H1 (cell line): ENCODE data around the gene DKC1. TPM values are rescaled to one million over a fixed set of nuclear protein-coding genes. Genes with fewer than 3 reads are reported as not detected.
"Not testable (repeated sequence)": the region's sequence is repeated elsewhere in the genome, so short reads cannot be mapped to it uniquely, and the experiment has no call there.

Source experiments
- CTCF ChIA-PET: fragments of 300-600 bp; sonication (Branson Sonifier 250); formaldehyde crosslinking; loops from one replicate; lab custom pipeline; 2021; ENCODE audit not compliant: partially characterized antibody; lab: Charles Lee
- POLR2A ChIA-PET: fragments of 300-600 bp; sonication (Branson Sonifier 250); formaldehyde crosslinking; loops from one replicate; lab custom pipeline; 2021; ENCODE audit warnings: inconsistent platforms; ENCODE audit not compliant: partially characterized antibody; lab: Charles Lee
- DNase-seq, 2 experiments: peaks; one replicate each; pipeline versions ENCODE4 v3.0.0 to v3.0.0-alpha.2; 2010 to 2022; ENCODE audit warnings: low spot score in 2 of 2, low read depth in 1 of 2, mixed read lengths in 1 of 2
- FAIRE-seq: peaks from 2 replicates; lab custom pipeline; 2011; peaks lifted over from hg19 to GRCh38; lab: Jason Lieb, UNC
- H2AFZ ChIP-seq: 2 replicates; pipeline ENCODE4 v1.8.1; 2012; ENCODE audit warnings: low read length, inconsistent platforms
- H2AK5ac ChIP-seq: 2 replicates; pipeline ENCODE4 v1.6.1; 2013; ENCODE audit warnings: low read depth, low read length
- H2BK120ac ChIP-seq: replicated peaks from 2 replicates; pipeline ENCODE3; 2013; ENCODE audit warnings: low read depth, low read length, inconsistent platforms
- H2BK12ac ChIP-seq: 2 replicates; pipeline ENCODE4 v1.6.1; 2013; ENCODE audit warnings: low read depth, low read length
- H2BK15ac ChIP-seq: 2 replicates; pipeline ENCODE4 v1.6.1; 2013; ENCODE audit warnings: low read length
- H2BK20ac ChIP-seq: 2 replicates; pipeline ENCODE4 v1.6.1; 2013; ENCODE audit warnings: low read length
- H2BK5ac ChIP-seq: 2 replicates; pipeline ENCODE4 v1.6.1; 2013; ENCODE audit warnings: low read depth, low read length
- H3K14ac ChIP-seq: 2 replicates; pipeline ENCODE4 v1.6.1; 2013; ENCODE audit warnings: inconsistent platforms; ENCODE audit not compliant: insufficient read length
- H3K18ac ChIP-seq: 2 replicates; pipeline ENCODE4 v1.6.1; 2013; ENCODE audit warnings: low read length; ENCODE audit errors: extremely low read depth
- H3K23ac ChIP-seq: 2 replicates; pipeline ENCODE4 v1.6.1; 2013; ENCODE audit warnings: inconsistent platforms; ENCODE audit not compliant: insufficient read length
- H3K23me2 ChIP-seq: 2 replicates; pipeline ENCODE4 v1.6.1; 2013; ENCODE audit warnings: low read depth, low read length
- H3K27ac ChIP-seq: 2 replicates; pipeline ENCODE4 v1.6.1; 2011; ENCODE audit warnings: low read depth, low read length, inconsistent platforms
- H3K27me3 ChIP-seq, 4 experiments: replicated peaks in 1 of 4; 1 replicate in 1 of 4; 2 replicates in 3 of 4; pipeline versions ENCODE4 v1.6.1 to v1.8.1; 2011 to 2013; ENCODE audit warnings: low read length in 3 of 4, mild to moderate bottlenecking in 3 of 4, inconsistent platforms in 2 of 4, mixed read lengths in 2 of 4, moderate library complexity in 1 of 4; ENCODE audit not compliant: control insufficient read depth in 3 of 4, insufficient read depth in 3 of 4; ENCODE audit errors: extremely low read depth in 1 of 4
- H3K36me3 ChIP-seq, 4 experiments: 2 replicates each; pipeline versions ENCODE4 v1.6.1 to v1.8.1; 2011 to 2013; ENCODE audit warnings: mild to moderate bottlenecking in 4 of 4, low read length in 3 of 4, moderate library complexity in 2 of 4, control low read depth in 1 of 4, inconsistent platforms in 1 of 4; ENCODE audit not compliant: insufficient read depth in 4 of 4, control insufficient read depth in 2 of 4
- H3K4ac ChIP-seq: replicated peaks from 2 replicates; pipeline ENCODE3; 2013; ENCODE audit warnings: low read length, low read depth, mixed read lengths, inconsistent platforms; ENCODE audit not compliant: insufficient read length
- H3K4me1 ChIP-seq, 4 experiments: replicated peaks in 1 of 4; 1 replicate in 1 of 4; 2 replicates in 3 of 4; pipeline versions ENCODE4 v1.6.1 to v1.8.1; 2011 to 2013; ENCODE audit warnings: low read length in 3 of 4, inconsistent platforms in 2 of 4, mixed read lengths in 1 of 4; ENCODE audit not compliant: insufficient read depth in 4 of 4, control insufficient read depth in 3 of 4
- H3K4me2 ChIP-seq, 2 experiments: 2 replicates each; pipeline versions ENCODE4 v1.6.1 to v1.8.1; 2011 to 2013; ENCODE audit warnings: low read depth in 2 of 2, low read length in 2 of 2, control low read depth in 1 of 2, inconsistent platforms in 1 of 2, mild to moderate bottlenecking in 1 of 2; ENCODE audit not compliant: insufficient read depth in 1 of 2
- H3K4me3 ChIP-seq, 4 experiments: fragments of 200-600, 300-600 bp in 1 of 4; sonication (generic), shearing (Covaris generic), sonication (Bioruptor Twin) in 1 of 4; 2 replicates each; pipeline versions ENCODE4 v1.5.1 to v1.8.1; 2011 to 2016; ENCODE audit warnings: low read length in 4 of 4, low read depth in 3 of 4, control low read depth in 2 of 4, inconsistent platforms in 2 of 4, mild to moderate bottlenecking in 2 of 4, mixed read lengths in 1 of 4, moderate library complexity in 1 of 4; ENCODE audit not compliant: insufficient read depth in 2 of 4; ENCODE audit errors: extremely low read depth in 1 of 4
- H3K56ac ChIP-seq: replicated peaks from 2 replicates; pipeline ENCODE3; 2013; ENCODE audit warnings: low read depth, mild to moderate bottlenecking, mixed read lengths, low read length, inconsistent platforms; ENCODE audit not compliant: insufficient read length
- H3K79me1 ChIP-seq: 2 replicates; pipeline ENCODE4 v1.6.1; 2013; ENCODE audit warnings: low read depth, low read length, control low read depth
- H3K79me2 ChIP-seq, 2 experiments: 2 replicates each; pipeline versions ENCODE4 v1.6.1 to v1.8.1; 2012 to 2013; ENCODE audit warnings: low read length in 2 of 2, mild to moderate bottlenecking in 2 of 2, inconsistent platforms in 1 of 2; ENCODE audit not compliant: insufficient read depth in 2 of 2, control insufficient read depth in 1 of 2
- H3K9ac ChIP-seq, 4 experiments: replicated peaks in 1 of 4; 1 replicate in 1 of 4; 2 replicates in 3 of 4; pipeline versions ENCODE4 v1.6.1 to v1.8.1; 2011 to 2013; ENCODE audit warnings: low read depth in 3 of 4, low read length in 3 of 4, control low read depth in 2 of 4, mild to moderate bottlenecking in 2 of 4, moderate library complexity in 2 of 4, inconsistent platforms in 1 of 4; ENCODE audit errors: extremely low read depth in 1 of 4
- H3K9me3 ChIP-seq, 2 experiments: 2 replicates each; pipeline versions ENCODE4 v1.6.1 to v1.8.1; 2012 to 2013; ENCODE audit warnings: mild to moderate bottlenecking in 2 of 2, moderate library complexity in 2 of 2, control low read depth in 1 of 2, inconsistent platforms in 1 of 2, low read depth in 1 of 2, low read length in 1 of 2, mixed read lengths in 1 of 2; ENCODE audit not compliant: insufficient read depth in 2 of 2
- H4K20me1 ChIP-seq, 2 experiments: replicated peaks in 1 of 2; 2 replicates each; pipeline versions ENCODE3 to v1.8.1; 2011 to 2013; ENCODE audit warnings: inconsistent platforms in 2 of 2, low read length in 2 of 2, mild to moderate bottlenecking in 1 of 2; ENCODE audit not compliant: insufficient read depth in 2 of 2, control insufficient read depth in 1 of 2
- H4K5ac ChIP-seq: 2 replicates; pipeline ENCODE4 v1.6.1; 2013; ENCODE audit warnings: low read length, low read depth, mixed read lengths, inconsistent platforms; ENCODE audit not compliant: insufficient read length
- H4K8ac ChIP-seq: 2 replicates; pipeline ENCODE4 v1.8.0; 2013; ENCODE audit warnings: mild to moderate bottlenecking, moderate library complexity, low read length, inconsistent platforms; ENCODE audit not compliant: insufficient read depth; ENCODE audit errors: extremely low read depth
- H4K91ac ChIP-seq: replicated peaks from 2 replicates; pipeline ENCODE3; 2013; ENCODE audit warnings: low read length, mixed read lengths, inconsistent platforms; ENCODE audit not compliant: insufficient read length
- WGBS, 2 experiments: shearing (Covaris generic) in 1 of 2; methylation state at CpG; one replicate each; pipeline versions ENCODE4 v1.1.6 to v1.1.7; 2013 to 2015; ENCODE audit warnings: low lambda C conversion rate in 2 of 2, mixed read lengths in 2 of 2, inconsistent platforms in 1 of 2, low coverage in 1 of 2, missing lambda C conversion rate in 1 of 2; ENCODE audit not compliant: insufficient replicate concordance in 2 of 2, insufficient coverage in 1 of 2, insufficient read length in 1 of 2; ENCODE audit errors: extremely low coverage in 1 of 2, missing lambda C conversion rate in 1 of 2; 5-methylcytosine and 5-hydroxymethylcytosine counted together
- polyA plus RNA-seq, 7 experiments: library from polyadenylated mRNA; depleted of rRNA in 3 of 7; stranded (reverse) in 5 of 7; unstranded in 2 of 7; fragments of >200 nt in 5 of 7; fragments of 200-250 nt in 2 of 7; gene quantifications; 1 replicate in 5 of 7; 2 replicates in 1 of 7; 4 replicates in 1 of 7; pipeline versions ENCODE4 v1.2.1 to v1.2.3, GENCODE V29; 2011 to 2013; ENCODE audit warnings: missing spikeins in 2 of 7, mixed read lengths in 2 of 7
- total RNA-seq: library from RNA; stranded (reverse); fragmentation: NEBNext Ultra II Directional; extraction: Animal tissue kit (Norgen Biotek cat#: 25700); gene quantifications from 2 replicates; pipeline ENCODE4 v1.2.1, GENCODE V29; 2021

DKC1 gene
- total and polyA plus RNA-seq, 2 of the 8 experiments (the other 6 are each of a cell fraction or from before 2014, with no cell fraction given) = 65.6 to 143 TPM

GRCh38 chrX:154817048-154817618 lies 54.5 kb downstream of the DKC1 start:
- H2BK120ac ChIP-seq, H3K4me1 ChIP-seq, H3K79me1 ChIP-seq, H4K20me1 ChIP-seq, H2AK5ac ChIP-seq, H4K91ac ChIP-seq, H2AFZ ChIP-seq, H3K4me2 ChIP-seq, H2BK5ac ChIP-seq, H2BK15ac ChIP-seq, H3K4me3 ChIP-seq, H3K4ac ChIP-seq, H2BK12ac ChIP-seq, H4K8ac ChIP-seq, H4K5ac ChIP-seq, H3K9me3 ChIP-seq, H3K14ac ChIP-seq, H3K79me2 ChIP-seq, DNase-seq, H3K23ac ChIP-seq, FAIRE-seq, H3K36me3 ChIP-seq, H3K27me3 ChIP-seq, H3K56ac ChIP-seq, H3K18ac ChIP-seq, H3K27ac ChIP-seq, H2BK20ac ChIP-seq, H3K9ac ChIP-seq, H3K23me2 ChIP-seq: not testable (repeated sequence)
- 93% methylated on average over 5 of the region's 19 CpGs; no CpG with 5 or more reads in 1 of the 2 experiments for WGBS, 2 experiments
- POLR2A ChIA-PET = interaction anchor here (0.6 kb wide), 1 partner anchor 21 kb away, joined by 4 read pairs; no protein-coding TSS in a partner anchor
- CTCF ChIA-PET = interaction anchor here (0.9 kb wide), 1 partner anchor 14 kb away, joined by 4 read pairs; no protein-coding TSS in a partner anchor
